Nephron (organoid): ENCODE data around the gene MXRA8.

Experiments
- H3K27ac Mint-ChIP-seq, 3 experiments: 2 replicates each; pipeline ENCODE4 v1.8.0; 2020; ENCODE audit warnings: mixed read lengths in 3 of 3, mild to moderate bottlenecking in 2 of 3, moderate library complexity in 1 of 3
- H3K27me3 Mint-ChIP-seq: 2 replicates; pipeline ENCODE4 v1.8.0; 2021; ENCODE audit warnings: low read depth, mild to moderate bottlenecking, moderate library complexity, mixed read lengths
- H3K36me3 Mint-ChIP-seq: 2 replicates; pipeline ENCODE4 v1.8.0; 2020; ENCODE audit warnings: low read depth, mixed read lengths
- H3K4me1 Mint-ChIP-seq: 2 replicates; pipeline ENCODE4 v1.8.0; 2020; ENCODE audit warnings: mixed read lengths
- H3K4me3 Mint-ChIP-seq, 3 experiments: 2 replicates each; pipeline ENCODE4 v1.8.0; 2020; ENCODE audit warnings: mild to moderate bottlenecking in 3 of 3, mixed read lengths in 3 of 3, moderate library complexity in 2 of 3
- H3K9me3 Mint-ChIP-seq: 2 replicates; pipeline ENCODE4 v1.8.0; 2020; ENCODE audit warnings: mixed read lengths
- TF ChIP-seq, protein P1 (sequence below), 3 experiments: fragments of 200-600 bp; sonication (generic); IDR thresholded peaks; one replicate each; pipeline ENCODE4 v1.5.0; 2021; ENCODE audit warnings: antibody characterized with exemption in 3 of 3; ENCODE audit not compliant: unreplicated experiment in 3 of 3

The MXRA8 gene

DNA sequence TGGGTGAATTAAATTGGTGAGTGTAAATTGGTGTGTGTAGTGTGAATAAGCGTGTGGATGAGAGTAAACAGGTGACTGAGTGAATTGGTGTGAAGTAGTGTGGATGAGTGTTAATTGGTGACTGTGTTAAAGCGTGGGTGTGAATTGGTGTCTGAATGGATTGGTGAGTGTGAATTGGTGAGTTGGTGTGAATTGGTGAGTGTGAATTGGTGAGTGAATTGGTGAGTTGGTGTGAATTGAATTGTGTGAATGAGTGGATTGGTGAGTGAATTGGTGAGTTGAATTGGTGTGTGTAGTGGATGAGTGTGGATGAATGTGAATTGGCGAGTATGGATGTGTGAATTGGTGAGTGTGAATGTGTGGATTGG is 8.3 kb upstream of the MXRA8 start:
- no peaks in the 10 kb centered on the region for H3K36me3 Mint-ChIP-seq
- H3K4me3 Mint-ChIP-seq, result no peak overlapping the region
- peaks cover 4% of the 10 kb centered on the region for H3K27me3 Mint-ChIP-seq
- peaks cover 7% of the 10 kb centered on the region for H3K4me1 Mint-ChIP-seq
- no peak overlapping the region for H3K27ac Mint-ChIP-seq
- TF ChIP-seq, protein P1, sequence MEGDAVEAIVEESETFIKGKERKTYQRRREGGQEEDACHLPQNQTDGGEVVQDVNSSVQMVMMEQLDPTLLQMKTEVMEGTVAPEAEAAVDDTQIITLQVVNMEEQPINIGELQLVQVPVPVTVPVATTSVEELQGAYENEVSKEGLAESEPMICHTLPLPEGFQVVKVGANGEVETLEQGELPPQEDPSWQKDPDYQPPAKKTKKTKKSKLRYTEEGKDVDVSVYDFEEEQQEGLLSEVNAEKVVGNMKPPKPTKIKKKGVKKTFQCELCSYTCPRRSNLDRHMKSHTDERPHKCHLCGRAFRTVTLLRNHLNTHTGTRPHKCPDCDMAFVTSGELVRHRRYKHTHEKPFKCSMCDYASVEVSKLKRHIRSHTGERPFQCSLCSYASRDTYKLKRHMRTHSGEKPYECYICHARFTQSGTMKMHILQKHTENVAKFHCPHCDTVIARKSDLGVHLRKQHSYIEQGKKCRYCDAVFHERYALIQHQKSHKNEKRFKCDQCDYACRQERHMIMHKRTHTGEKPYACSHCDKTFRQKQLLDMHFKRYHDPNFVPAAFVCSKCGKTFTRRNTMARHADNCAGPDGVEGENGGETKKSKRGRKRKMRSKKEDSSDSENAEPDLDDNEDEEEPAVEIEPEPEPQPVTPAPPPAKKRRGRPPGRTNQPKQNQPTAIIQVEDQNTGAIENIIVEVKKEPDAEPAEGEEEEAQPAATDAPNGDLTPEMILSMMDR (IDR thresholded peaks at IDR 0.05; ENCODE audit: unreplicated experiment in 3 of 3), result no peak
- no peaks in the 10 kb centered on the region for H3K9me3 Mint-ChIP-seq

- H3K27ac Mint-ChIP-seq, result no peak overlapping the region
- no peak overlapping the region for H3K4me3 Mint-ChIP-seq
- no peaks in the 10 kb centered on the region for H3K36me3 Mint-ChIP-seq
- H3K27me3 Mint-ChIP-seq, result peaks cover 4% of the 10 kb centered on the region
- no peaks in the 10 kb centered on the region for H3K9me3 Mint-ChIP-seq
- peaks cover 9% of the 10 kb centered on the region for H3K4me1 Mint-ChIP-seq
- TF ChIP-seq, protein P1 (IDR thresholded peaks at IDR 0.05; ENCODE audit: unreplicated experiment in 3 of 3), result no peak
Measured at GRCh38 chr1:1365875-1366698, 7.7 kb upstream of the MXRA8 start.

GRCh38 chr1:1364266-1364665 is 5.9 kb upstream of the MXRA8 start:
- Mint-ChIP-seq H3K27me3 (peaks cover 4% of the 10 kb centered on the region), H3K9me3 (no peaks in the 10 kb centered on the region), H3K4me1 (peaks cover 23% of the 10 kb centered on the region), H3K27ac (no peak overlapping the region), H3K36me3 (no peaks in the 10 kb centered on the region), H3K4me3 (no peak overlapping the region)
- TF ChIP-seq, protein P1 (IDR thresholded peaks at IDR 0.05; ENCODE audit: unreplicated experiment in 3 of 3), result no peak

DNA sequence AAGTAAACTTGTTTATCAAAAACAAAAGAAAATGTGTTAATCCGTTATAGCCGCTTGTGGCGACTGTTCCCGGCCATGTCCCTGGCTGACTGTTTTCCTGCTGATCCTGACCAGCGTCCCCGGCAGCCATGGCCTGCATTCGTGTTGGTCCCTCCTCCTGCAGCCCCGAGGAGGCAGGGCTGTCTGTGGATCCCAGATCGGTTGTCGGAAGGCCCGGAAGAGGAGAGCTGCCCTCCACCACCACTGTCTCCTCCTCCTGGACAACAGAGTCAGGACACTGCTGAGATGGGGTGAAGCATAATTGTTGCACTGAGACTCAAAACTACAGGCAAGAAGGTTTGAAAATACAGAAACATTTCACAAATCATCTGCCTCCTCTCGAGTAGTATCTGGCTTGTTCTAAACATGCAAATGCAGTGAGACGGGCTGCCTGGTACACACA is 3.6 kb upstream of the MXRA8 start:
- Mint-ChIP-seq H3K36me3 (no peaks in the 10 kb centered on the region), H3K27ac (peak overlapping the region; percentile 94 to 98 (median 96)), H3K4me3 (peak overlapping the region; percentile 34 to 82 (median 73)), H3K4me1 (peaks cover 26% of the 10 kb centered on the region), H3K9me3 (no peaks in the 10 kb centered on the region), H3K27me3 (no peaks in the 10 kb centered on the region)
- TF ChIP-seq, protein P1 (IDR thresholded peaks at IDR 0.05; ENCODE audit: unreplicated experiment in 3 of 3), result no peak

GRCh38 chr1:1361233-1361981 is 3.1 kb upstream of the MXRA8 start:
- TF ChIP-seq, protein P1 (IDR thresholded peaks at IDR 0.05; ENCODE audit: unreplicated experiment in 3 of 3), result no peak
- H3K9me3 Mint-ChIP-seq, result no peaks in the 10 kb centered on the region
- peak overlapping the region; percentile 94 to 100 (median 96) for H3K27ac Mint-ChIP-seq
- H3K4me3 Mint-ChIP-seq, result peak overlapping the region in 2 of 3 experiments; percentile 73 to 82
- H3K4me1 Mint-ChIP-seq, result peaks cover 26% of the 10 kb centered on the region
- H3K36me3 Mint-ChIP-seq, result no peaks in the 10 kb centered on the region
- H3K27me3 Mint-ChIP-seq, result no peaks in the 10 kb centered on the region
